Coronary artery (tissue), 2 donors: ENCODE results near the gene HS3ST3B1.

ENCODE experiments used
- DNase-seq: peaks from one replicate; pipeline ENCODE4 v3.0.0-alpha.2; 2017; ENCODE audit warnings: low spot score
- H3K27ac ChIP-seq, 2 donors: fragments of 200-600 bp; sonication (generic); one replicate each; pipeline ENCODE4 v1.5.1; 2016 to 2019
- H3K4me3 ChIP-seq: fragments of 200-600 bp; sonication (generic); 2 replicates; pipeline ENCODE4 v1.5.1; 2016; ENCODE audit warnings: mild to moderate bottlenecking, moderate library complexity
- TF ChIP-seq, protein P1 (sequence below): fragments of 200-600 bp; sonication (generic); IDR thresholded peaks from one replicate; pipeline ENCODE4 v1.5.1; 2019; ENCODE audit warnings: antibody characterized with exemption

The HS3ST3B1 gene

DNA sequence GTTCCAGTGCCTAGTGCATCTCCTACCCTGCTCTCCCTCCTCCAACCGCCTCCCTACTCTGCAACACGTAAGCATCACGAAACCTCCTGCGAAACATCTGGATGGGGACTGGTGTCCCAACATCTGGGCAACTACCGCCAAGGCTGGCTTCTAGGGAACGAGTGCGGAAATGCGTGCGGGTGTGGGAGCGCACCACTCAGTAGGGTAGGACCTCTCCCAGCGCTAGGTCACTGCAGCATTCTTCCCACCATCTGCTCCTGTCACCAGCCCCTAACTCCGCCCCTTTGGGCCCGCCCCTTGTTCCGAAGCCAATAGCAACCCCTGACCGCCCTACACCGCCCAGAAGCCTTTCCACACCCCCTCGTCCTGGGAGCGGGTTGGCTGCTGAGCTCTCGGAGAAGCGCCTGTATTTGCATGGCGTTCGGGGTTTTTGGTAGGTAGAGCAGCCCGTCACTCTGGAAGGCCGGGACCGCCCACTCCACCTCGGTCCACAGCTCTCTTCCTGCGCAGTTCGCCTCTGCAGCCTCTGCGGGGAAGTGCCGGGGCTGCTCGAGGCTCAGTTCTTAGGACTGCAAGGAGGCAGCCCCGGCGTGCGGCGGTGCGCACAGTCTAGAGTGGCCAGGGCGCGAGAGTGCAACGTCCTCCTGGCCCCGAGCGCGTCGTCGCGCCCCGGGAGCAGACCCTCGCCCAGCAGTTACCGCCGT lies at the start of gene HS3ST3B1:
HS3ST3B1 (plus strand) TSS at position 507 of the 704 bp plus-strand sequence. CDS start 438 bp downstream, outside the sequence.
- Histone ChIP-seq H3K27ac (peak within 1 kb of the TSS in 1 of 2 donors; percentile 37), H3K4me3 (peak within 1 kb of the TSS; percentile 74)
- TF ChIP-seq, protein P1, sequence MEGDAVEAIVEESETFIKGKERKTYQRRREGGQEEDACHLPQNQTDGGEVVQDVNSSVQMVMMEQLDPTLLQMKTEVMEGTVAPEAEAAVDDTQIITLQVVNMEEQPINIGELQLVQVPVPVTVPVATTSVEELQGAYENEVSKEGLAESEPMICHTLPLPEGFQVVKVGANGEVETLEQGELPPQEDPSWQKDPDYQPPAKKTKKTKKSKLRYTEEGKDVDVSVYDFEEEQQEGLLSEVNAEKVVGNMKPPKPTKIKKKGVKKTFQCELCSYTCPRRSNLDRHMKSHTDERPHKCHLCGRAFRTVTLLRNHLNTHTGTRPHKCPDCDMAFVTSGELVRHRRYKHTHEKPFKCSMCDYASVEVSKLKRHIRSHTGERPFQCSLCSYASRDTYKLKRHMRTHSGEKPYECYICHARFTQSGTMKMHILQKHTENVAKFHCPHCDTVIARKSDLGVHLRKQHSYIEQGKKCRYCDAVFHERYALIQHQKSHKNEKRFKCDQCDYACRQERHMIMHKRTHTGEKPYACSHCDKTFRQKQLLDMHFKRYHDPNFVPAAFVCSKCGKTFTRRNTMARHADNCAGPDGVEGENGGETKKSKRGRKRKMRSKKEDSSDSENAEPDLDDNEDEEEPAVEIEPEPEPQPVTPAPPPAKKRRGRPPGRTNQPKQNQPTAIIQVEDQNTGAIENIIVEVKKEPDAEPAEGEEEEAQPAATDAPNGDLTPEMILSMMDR = no peak
- DNase-seq = peak; percentile 90

DNA sequence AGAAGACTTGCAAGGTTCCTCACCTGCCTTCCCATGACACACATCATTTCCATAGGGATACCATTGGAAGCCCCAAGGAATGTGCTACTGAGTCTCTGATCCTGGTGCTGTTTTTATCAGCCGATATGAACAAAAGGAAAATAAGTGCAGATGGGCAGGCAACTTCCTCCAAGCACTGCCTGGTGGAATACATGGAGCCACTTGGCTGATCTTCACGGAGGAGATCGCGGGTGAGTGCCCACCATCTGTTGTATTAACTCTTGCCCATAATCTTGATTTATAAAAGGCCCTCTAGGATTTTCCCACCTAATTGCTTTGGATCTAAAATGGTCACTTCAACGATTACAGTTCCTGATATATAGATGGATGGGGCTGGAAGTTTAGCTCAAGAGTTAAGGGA lies 39.5 kb upstream of the HS3ST3B1 start:
- no peak overlapping the region for H3K4me3 ChIP-seq
- no peak for DNase-seq
- TF ChIP-seq, protein P1 = no peak
- no peak overlapping the region for H3K27ac ChIP-seq

DNA sequence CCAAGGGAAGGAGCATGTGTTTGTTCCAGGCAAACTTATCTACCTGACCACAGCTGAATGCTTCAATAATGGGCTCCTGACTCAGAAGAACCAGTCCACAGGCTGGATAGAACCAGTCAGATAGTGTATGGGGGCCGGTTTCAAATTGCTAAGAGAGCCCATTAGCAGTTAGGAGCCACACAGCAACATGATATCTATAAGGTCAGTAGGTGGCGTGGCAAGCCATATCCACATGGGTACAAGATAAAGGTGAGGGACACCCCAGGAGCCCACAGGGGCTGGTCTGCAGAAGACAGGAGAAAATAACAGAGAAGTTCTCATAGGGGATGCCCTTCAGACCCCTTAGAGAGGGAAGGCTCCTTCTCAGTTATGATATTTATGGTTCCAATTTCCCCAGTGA lies 32.6 kb upstream of the HS3ST3B1 start:
- DNase-seq = no peak
- TF ChIP-seq, protein P1 = no peak
- H3K27ac ChIP-seq = no peak overlapping the region
- H3K4me3 ChIP-seq = no peak overlapping the region

DNA sequence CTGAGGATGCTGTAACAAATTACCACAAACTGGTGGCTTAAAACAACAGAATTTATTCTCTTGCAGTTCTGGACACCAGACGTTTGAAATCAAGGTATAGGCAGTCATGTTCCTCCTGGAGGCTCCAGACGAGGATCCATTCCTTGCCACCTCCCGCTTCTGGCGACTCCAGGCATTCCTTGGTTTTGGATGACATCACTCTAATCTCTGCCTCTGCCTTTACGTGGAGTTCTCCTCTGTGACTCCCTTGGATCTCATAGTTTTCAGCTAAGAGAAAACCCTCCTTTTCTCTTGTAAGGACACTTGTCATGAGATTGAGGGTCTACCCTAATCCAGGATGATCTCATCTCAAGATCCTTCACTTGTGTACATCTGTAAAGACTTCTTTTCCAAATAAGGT lies 31.4 kb upstream of the HS3ST3B1 start:
- no peak overlapping the region for H3K27ac ChIP-seq
- TF ChIP-seq, protein P1 = no peak
- DNase-seq = no peak
- no peak overlapping the region for H3K4me3 ChIP-seq

DNA sequence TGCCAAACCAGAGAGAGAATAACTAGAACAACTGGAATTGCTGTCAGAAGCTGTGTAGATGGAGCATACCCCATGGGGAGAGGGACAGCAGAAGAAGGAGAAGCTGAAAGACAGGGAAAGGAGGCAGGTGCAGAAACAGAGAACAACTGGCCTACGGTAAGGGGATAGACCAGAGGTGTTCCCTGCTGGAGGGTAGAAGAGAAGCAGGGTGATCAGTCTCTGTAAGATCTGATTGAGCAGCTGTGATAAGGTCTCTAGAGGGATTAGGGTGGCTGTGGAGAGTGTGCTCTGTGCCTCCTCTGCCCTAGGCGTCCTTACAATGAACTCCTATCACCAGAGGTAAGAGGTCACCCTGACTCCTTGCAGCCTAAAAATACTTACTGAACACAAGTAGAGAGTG lies 30.4 kb upstream of the HS3ST3B1 start:
- no peak for DNase-seq
- TF ChIP-seq, protein P1 = no peak

DNA sequence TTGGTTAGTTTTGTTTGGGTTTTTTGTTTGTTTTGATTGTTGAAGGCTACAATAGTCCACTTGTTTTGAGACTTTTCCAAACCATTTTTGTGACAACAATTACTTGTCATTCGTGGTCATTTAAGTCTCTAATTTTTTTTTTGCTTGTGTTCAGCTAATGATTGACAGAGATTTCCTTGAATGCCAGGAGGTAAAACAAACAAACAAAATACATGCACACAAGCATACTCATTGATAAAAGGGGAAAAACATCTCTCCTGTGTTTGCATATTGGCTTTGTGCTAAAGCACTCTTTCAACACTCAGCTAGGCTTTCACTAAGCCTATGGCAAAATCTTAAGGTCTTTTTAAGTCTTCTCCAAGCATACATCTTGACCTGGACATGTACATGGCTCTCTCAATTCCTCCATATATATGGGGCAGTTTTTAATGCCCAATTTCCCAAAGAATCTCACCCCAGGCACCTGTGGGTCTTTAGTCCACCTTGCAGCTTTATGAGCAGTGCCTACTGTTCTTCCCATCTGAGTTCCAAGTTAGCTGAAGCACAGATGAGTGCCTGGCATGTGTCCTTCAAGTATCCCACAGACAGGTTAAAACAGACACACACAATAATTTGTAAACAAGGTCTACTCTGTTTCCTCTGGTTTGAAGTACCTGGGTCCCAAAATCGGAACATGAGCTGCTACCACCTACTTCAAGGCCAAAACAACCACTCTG lies 24.2 kb upstream of the HS3ST3B1 start:
- no peak for DNase-seq
- Histone ChIP-seq H3K4me3 (no peak overlapping the region), H3K27ac (no peak overlapping the region)
- TF ChIP-seq, protein P1 = no peak

More for the DNA sequence above, 30.4 kb upstream of the HS3ST3B1 start:
- H3K27ac ChIP-seq = no peak overlapping the region
- no peak overlapping the region for H3K4me3 ChIP-seq

DNA sequence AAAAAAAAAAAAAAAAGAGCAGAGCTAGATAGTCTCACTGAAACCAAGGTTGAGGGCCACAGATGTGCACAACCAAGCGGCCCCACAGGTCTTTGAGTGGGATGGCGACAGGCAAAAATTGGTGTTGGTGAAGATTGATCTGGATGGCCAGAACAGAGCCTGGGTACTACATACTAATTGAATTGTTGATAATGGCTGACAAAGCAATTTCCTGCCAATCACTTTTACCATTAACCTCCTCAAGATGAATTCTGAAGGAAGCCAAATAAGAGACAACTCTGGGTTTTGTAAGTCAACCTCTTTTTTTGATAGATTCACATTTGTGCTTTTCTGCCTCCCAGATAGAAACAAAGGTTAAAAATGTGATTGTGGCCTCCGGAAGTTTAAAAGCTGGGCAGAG lies 19.4 kb upstream of the HS3ST3B1 start:
- no peak for DNase-seq
- H3K27ac ChIP-seq = no peak overlapping the region
- no peak overlapping the region for H3K4me3 ChIP-seq
- TF ChIP-seq, protein P1 = no peak
